Panc1 (cell line): Measurements from ENCODE around the gene BCL2L1.

Experiments used
- CTCF ChIP-seq: fragments of 450-650 bp; IDR thresholded peaks from 2 replicates; pipeline ENCODE4 v1.5.1; 2017; ENCODE audit warnings: mild to moderate bottlenecking
- POLR2AphosphoS5 ChIP-seq: IDR thresholded peaks from 2 replicates; pipeline ENCODE4 v1.6.1; 2012; ENCODE audit warnings: mild to moderate bottlenecking, low read depth, low read length, moderate library complexity

DNA sequence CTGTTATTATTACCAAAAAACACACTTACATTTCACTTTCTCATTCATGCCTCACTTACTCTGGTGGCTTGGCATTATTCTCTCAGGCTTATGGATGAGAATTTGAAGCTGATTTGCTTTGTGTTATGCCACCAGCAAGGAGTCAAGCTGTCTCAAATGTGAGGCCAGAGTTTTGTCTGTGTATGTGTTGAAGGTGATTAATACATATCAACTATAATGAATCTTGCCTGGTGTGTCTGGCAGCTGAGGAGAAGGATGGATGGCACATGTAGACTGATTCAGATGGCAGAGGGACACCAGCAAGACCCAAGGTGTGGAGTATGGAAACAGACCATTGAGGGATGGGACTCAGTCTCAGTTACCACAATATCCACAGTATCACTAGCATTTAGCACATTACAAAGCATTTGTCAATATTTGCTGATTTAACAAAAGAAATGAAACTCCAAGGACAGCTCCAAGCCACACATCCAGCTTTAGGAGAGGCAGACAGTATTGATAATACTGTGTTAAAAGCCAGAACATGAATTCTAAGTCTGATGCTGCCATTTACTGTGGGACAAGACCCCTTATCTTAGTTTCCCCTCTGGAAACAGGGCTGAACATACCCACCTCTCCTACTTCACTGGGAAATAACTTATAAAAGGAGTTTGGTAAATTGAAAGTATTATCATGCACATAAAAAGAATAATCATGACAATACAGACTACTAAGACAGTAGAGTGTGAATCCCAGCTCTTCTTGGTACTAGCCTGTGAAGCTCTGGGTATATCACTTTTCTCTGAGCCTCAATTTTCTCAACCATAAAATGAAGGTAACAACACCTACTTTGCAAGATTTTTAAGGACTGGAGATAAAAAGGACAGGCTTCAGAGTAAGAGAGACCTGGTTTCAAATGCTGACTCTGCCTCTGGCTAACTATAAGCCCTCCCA is 11.2 kb downstream of the BCL2L1 start:
- no peak for TF ChIP-seq CTCF
- no peak; the same call in 1 of the 2 replicates for TF ChIP-seq POLR2AphosphoS5
